Uterus (tissue), 2 donors: ENCODE measurements around the gene CTXN1.

ENCODE experiments used
- CTCF ChIP-seq, 4 experiments: fragments of 200-600 bp in 2 of 4; fragments of 450-650 bp in 2 of 4; sonication (generic) in 2 of 4; IDR thresholded peaks; one replicate each; pipeline ENCODE4 v1.5.1; 2016 to 2019; ENCODE audit warnings: antibody characterized with exemption in 4 of 4, mild to moderate bottlenecking in 2 of 4, moderate library complexity in 1 of 4
- POLR2A ChIP-seq, 2 donors: fragments of 450-650 bp; IDR thresholded peaks; one replicate each; pipeline ENCODE4 v1.6.1; 2016; ENCODE audit warnings: antibody characterized with exemption in 2 of 2, mild to moderate bottlenecking in 1 of 2, moderate library complexity in 1 of 2

GRCh38 chr19:7923295-7924191, 2.4 kb downstream of the CTXN1 start:
- no peak for TF ChIP-seq CTCF (IDR thresholded peaks at IDR 0.05)
- peak in 1 of 2 donors; percentile 22 for TF ChIP-seq POLR2A (IDR thresholded peaks at IDR 0.05)
